BJ (cell line): ENCODE data around the gene PACSIN1. TPM values are rescaled to one million over a fixed set of nuclear protein-coding genes. Genes with fewer than 3 reads are reported as not detected.

Experiments used
- CTCF ChIA-PET: fragments of 350-600 bp; formaldehyde crosslinking; extraction: SDS; loops from one replicate; lab custom pipeline; 2021; ENCODE audit warnings: antibody characterized with exemption, inconsistent platforms; lab: Yijun Ruan, JAX
- POLR2A ChIA-PET: fragments of 300-600 bp; sonication (Branson Sonifier 250); formaldehyde crosslinking; extraction: SDS; loops from one replicate; lab custom pipeline; 2021; ENCODE audit warnings: antibody characterized with exemption; lab: Charles Lee
- DNase-seq: peaks from one replicate; pipeline ENCODE4 v3.0.0-alpha.2; 2011; ENCODE audit warnings: low read depth
- H3K27me3 ChIP-seq: 2 replicates; pipeline ENCODE4 v1.6.0; 2011; ENCODE audit warnings: low read length; ENCODE audit not compliant: control insufficient read depth, insufficient read depth
- H3K36me3 ChIP-seq: 2 replicates; pipeline ENCODE4 v1.5.1; 2011; ENCODE audit warnings: low read length; ENCODE audit not compliant: control insufficient read depth, insufficient read depth
- H3K4me3 ChIP-seq: 2 replicates; pipeline ENCODE4 v1.5.1; 2011; ENCODE audit warnings: low read depth, mild to moderate bottlenecking, control low read depth, low read length
- CTCF ChIP-seq: IDR thresholded peaks from 2 replicates; pipeline ENCODE4 v1.5.1; 2011; ENCODE audit warnings: low read depth, mild to moderate bottlenecking, control low read depth, inconsistent platforms, low read length, moderate library complexity; ENCODE audit not compliant: insufficient read depth
- polyA plus RNA-seq: library from polyadenylated mRNA; depleted of rRNA; stranded (reverse); fragments of >200 nt; gene quantifications from 2 replicates; pipeline ENCODE4 v1.2.3, GENCODE V29; 2011

PACSIN1 gene
- polyA plus RNA-seq, 1 experiment, result 0.04 TPM

- 0 out of 2 replicates have a peak, but pooled peaks cover 1% of the 10 kb centered on the region for H3K36me3 ChIP-seq
- H3K4me3 ChIP-seq, result no peak overlapping the region
- ChIA-PET CTCF (interaction anchor here (1.1 kb wide), 1 partner anchor 385 kb away, joined by 3 read pairs; no protein-coding TSS in a partner anchor), POLR2A (no interaction called here)
- H3K27me3 ChIP-seq, result no peaks in the 10 kb centered on the region
- DNase-seq, result no peak
- no peak for TF ChIP-seq CTCF
Measured at GRCh38 chr6:34580707-34581560, 115.1 kb downstream of the PACSIN1 start.

- no peak for TF ChIP-seq CTCF
- CTCF ChIA-PET, result interaction anchor here (1.1 kb wide), 1 partner anchor 386 kb away, joined by 3 read pairs; no protein-coding TSS in a partner anchor
- H3K36me3 ChIP-seq, result peaks cover 3% of the 10 kb centered on the region; the same call in 1 of the 2 replicates
- POLR2A ChIA-PET, result no interaction called here
- no peaks in the 10 kb centered on the region for H3K27me3 ChIP-seq
- H3K4me3 ChIP-seq, result no peak overlapping the region
- no peak for DNase-seq
Measured at GRCh38 chr6:34581561-34581920, 115.7 kb downstream of the PACSIN1 start.

GRCh38 chr6:34583461-34583860 is 117.6 kb downstream of the PACSIN1 start:
- no peaks in the 10 kb centered on the region for H3K27me3 ChIP-seq
- no peak; the same call in 1 of the 2 replicates for TF ChIP-seq CTCF
- H3K36me3 ChIP-seq, result peaks cover 10% of the 10 kb centered on the region
- ChIA-PET POLR2A (no interaction called here), CTCF (interaction anchor here (1.1 kb wide), 1 partner anchor 26 kb away, joined by 3 read pairs; no protein-coding TSS in a partner anchor)
- H3K4me3 ChIP-seq, result no peak overlapping the region
- DNase-seq, result no peak

GRCh38 chr6:34583861-34584604 is 118.2 kb downstream of the PACSIN1 start:
- Histone ChIP-seq H3K4me3 (no peak overlapping the region), H3K36me3 (peaks cover 13% of the 10 kb centered on the region), H3K27me3 (no peaks in the 10 kb centered on the region)
- POLR2A ChIA-PET, result no interaction called here
- DNase-seq, result no peak
- CTCF ChIA-PET, result interaction anchor here (1.1 kb wide), 1 partner anchor 25 kb away, joined by 3 read pairs; no protein-coding TSS in a partner anchor
- no peak for TF ChIP-seq CTCF

GRCh38 chr6:34584694-34585093 is 118.8 kb downstream of the PACSIN1 start:
- no peaks in the 10 kb centered on the region for H3K27me3 ChIP-seq
- no peak for DNase-seq
- H3K36me3 ChIP-seq, result peaks cover 14% of the 10 kb centered on the region
- no peak overlapping the region for H3K4me3 ChIP-seq
- CTCF ChIA-PET, result interaction anchor here (1.1 kb wide), 1 partner anchor 10 kb away, joined by 4 read pairs; no protein-coding TSS in a partner anchor
- no peak for TF ChIP-seq CTCF
- POLR2A ChIA-PET, result no interaction called here
